ENCODE data around the gene SLIT1. TPM values are rescaled to one million over a fixed set of nuclear protein-coding genes. Genes with fewer than 3 reads are reported as not detected.

SLIT1 gene
- total RNA-seq, 1 experiment from 2014 or later: not detected

DNA sequence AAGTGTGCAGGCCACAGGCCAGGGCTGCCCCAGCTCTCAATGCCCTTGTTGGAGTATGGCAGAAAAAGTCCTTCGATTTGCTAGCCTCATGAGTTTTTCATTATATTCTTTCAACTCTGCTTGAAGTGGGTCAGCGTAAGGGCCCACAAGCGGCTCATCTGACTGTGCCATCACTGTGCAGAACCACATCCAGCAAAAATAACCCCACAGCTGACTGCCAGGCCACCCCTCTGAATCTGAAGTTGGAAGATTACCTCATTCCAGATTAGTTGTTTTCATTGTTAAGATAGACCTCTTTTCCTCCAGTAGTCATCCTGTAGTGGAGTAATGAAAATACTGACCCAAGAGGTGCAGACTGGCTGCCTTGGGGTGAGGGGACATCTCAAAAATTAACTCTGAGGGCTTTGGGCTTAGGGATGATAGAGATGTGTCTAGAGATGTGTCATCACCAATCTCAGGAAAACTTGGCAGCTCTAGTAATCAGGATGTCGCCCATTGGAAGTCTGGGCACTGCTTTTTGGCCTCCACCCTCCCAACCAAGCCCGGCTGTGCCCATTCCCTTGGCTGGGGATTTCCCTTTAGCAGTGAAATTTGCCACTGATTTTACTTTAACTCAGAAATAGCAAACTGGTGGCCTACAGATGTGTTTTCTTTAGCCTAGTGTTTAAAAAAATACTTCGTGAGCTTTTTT lies 189.3 kb downstream of the SLIT1 start:
- intact Hi-C loops (cut with micrococcal nuclease): no loop called here
- ChIA-PET POLR2A (interaction anchor here (0.5 kb wide), 1 partner anchor 11 kb away, joined by 3 read pairs; no protein-coding TSS in a partner anchor), CTCF (no interaction called here)
- Mint-ChIP-seq H3K4me3 (ENCODE audit: unreplicated experiment) (no peak overlapping the region), H3K36me3 (ENCODE audit: insufficient read depth, unreplicated experiment) (no peaks in the 10 kb centered on the region), H3K27me3 (ENCODE audit: insufficient read depth, unreplicated experiment) (no peaks in the 10 kb centered on the region), H3K9me3 (ENCODE audit: unreplicated experiment) (no peaks in the 10 kb centered on the region), H3K27ac (ENCODE audit: low read depth, unreplicated experiment) (no peak overlapping the region), H3K4me1 (ENCODE audit: insufficient read depth, unreplicated experiment) (peaks cover under 1% of the 10 kb centered on the region)
- TF ChIP-seq, protein P1, sequence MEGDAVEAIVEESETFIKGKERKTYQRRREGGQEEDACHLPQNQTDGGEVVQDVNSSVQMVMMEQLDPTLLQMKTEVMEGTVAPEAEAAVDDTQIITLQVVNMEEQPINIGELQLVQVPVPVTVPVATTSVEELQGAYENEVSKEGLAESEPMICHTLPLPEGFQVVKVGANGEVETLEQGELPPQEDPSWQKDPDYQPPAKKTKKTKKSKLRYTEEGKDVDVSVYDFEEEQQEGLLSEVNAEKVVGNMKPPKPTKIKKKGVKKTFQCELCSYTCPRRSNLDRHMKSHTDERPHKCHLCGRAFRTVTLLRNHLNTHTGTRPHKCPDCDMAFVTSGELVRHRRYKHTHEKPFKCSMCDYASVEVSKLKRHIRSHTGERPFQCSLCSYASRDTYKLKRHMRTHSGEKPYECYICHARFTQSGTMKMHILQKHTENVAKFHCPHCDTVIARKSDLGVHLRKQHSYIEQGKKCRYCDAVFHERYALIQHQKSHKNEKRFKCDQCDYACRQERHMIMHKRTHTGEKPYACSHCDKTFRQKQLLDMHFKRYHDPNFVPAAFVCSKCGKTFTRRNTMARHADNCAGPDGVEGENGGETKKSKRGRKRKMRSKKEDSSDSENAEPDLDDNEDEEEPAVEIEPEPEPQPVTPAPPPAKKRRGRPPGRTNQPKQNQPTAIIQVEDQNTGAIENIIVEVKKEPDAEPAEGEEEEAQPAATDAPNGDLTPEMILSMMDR (IDR thresholded peaks at IDR 0.05; ENCODE audit: unreplicated experiment): no peak
- BruUV-seq (replicated peaks): no TSS peak
- no peak for DNase-seq (ENCODE audit: unreplicated experiment)

DNA sequence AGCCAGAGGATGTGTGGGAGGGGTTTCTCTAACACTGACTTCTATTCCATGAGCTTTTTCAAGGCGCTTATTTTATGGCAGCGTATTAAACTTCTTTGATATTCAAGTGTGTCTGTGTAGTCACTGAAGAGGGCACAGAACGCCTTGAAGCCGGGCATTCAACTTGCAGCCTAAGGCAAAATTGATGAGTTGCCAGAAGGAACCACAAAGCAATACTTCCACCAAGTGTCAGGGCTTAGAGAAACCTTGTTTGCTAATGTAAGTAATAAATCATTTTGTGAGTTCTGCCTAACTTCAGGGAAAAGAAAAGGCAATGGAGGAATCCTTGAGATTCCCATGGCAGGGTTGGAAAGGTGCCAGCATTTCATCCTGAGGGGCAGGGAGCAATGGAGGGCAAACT lies 189.9 kb downstream of the SLIT1 start:
- Mint-ChIP-seq H3K4me3 (ENCODE audit: unreplicated experiment) (no peak overlapping the region), H3K9me3 (ENCODE audit: unreplicated experiment) (no peaks in the 10 kb centered on the region), H3K27ac (ENCODE audit: low read depth, unreplicated experiment) (no peak overlapping the region), H3K27me3 (ENCODE audit: insufficient read depth, unreplicated experiment) (no peaks in the 10 kb centered on the region), H3K36me3 (ENCODE audit: insufficient read depth, unreplicated experiment) (no peaks in the 10 kb centered on the region), H3K4me1 (ENCODE audit: insufficient read depth, unreplicated experiment) (peaks cover 6% of the 10 kb centered on the region)
- no TSS peak for BruUV-seq (replicated peaks)
- CTCF ChIA-PET: no interaction called here
- DNase-seq (ENCODE audit: unreplicated experiment): no peak
- POLR2A ChIA-PET: interaction anchor here (0.5 kb wide), 1 partner anchor 10 kb away, joined by 3 read pairs; no protein-coding TSS in a partner anchor
- TF ChIP-seq, protein P1 (IDR thresholded peaks at IDR 0.05; ENCODE audit: unreplicated experiment): no peak
- intact Hi-C loops (cut with micrococcal nuclease): no loop called here

DNA sequence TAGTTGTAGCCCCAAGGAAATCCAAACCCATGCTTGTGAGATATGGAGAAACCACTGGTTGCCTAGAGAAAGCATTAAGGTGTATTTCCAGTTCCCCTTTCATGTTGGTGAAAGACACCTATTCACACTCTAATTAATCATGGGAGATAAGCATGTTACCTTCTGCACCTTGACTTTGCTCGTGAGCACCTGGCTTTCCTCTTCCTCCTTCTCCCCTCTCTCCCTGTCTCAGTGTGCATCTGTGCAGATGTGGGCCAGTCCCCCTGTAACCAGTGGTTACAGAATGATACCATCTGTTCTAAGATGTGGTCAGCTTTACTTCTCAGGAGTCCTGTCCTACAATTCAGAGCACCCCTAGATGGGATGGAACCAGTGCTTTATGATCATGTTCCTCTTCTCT lies 193.0 kb downstream of the SLIT1 start:
- no peak for DNase-seq (ENCODE audit: unreplicated experiment)
- POLR2A ChIA-PET: no interaction called here
- Mint-ChIP-seq H3K4me3 (ENCODE audit: unreplicated experiment) (no peak overlapping the region), H3K9me3 (ENCODE audit: unreplicated experiment) (no peaks in the 10 kb centered on the region), H3K36me3 (ENCODE audit: insufficient read depth, unreplicated experiment) (peaks cover 7% of the 10 kb centered on the region), H3K27ac (ENCODE audit: low read depth, unreplicated experiment) (no peak overlapping the region), H3K4me1 (ENCODE audit: insufficient read depth, unreplicated experiment) (peaks cover 7% of the 10 kb centered on the region), H3K27me3 (ENCODE audit: insufficient read depth, unreplicated experiment) (no peaks in the 10 kb centered on the region)
- CTCF ChIA-PET: no interaction called here
- TF ChIP-seq, protein P1 (IDR thresholded peaks at IDR 0.05; ENCODE audit: unreplicated experiment): no peak
- BruUV-seq (replicated peaks): no TSS peak
- intact Hi-C loops (cut with micrococcal nuclease): no loop called here

DNA sequence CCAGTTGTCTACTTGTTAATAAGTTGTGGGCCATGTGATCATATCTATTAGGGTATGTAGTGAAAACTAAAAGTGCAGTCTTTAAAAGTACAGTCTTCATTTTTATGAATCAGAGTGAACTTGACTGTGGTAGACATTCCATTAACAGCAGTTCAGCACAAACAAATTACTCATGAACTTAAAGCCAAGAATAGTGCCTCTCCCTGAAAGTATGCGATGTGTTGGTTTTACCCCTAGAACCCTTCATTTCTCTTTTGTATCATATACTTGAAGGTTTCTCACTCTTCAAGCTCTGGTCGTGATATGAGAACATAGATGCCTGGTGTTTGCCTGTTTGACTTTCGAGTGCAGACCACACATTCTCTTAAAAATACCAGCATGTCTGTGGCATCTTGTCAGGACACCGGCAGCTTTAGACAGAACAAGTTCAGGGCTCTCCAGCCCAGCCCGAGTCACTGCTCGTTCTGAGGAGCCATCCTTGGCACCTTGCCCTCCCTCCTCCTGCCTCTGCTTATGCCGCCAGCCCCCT lies 194.4 kb downstream of the SLIT1 start:
- intact Hi-C loops (cut with micrococcal nuclease): no loop called here
- peaks cover 7% of the 10 kb centered on the region for H3K36me3 Mint-ChIP-seq (ENCODE audit: insufficient read depth, unreplicated experiment)
- POLR2A ChIA-PET: no interaction called here
- peaks cover 7% of the 10 kb centered on the region for H3K4me1 Mint-ChIP-seq (ENCODE audit: insufficient read depth, unreplicated experiment)
- no peak overlapping the region for H3K4me3 Mint-ChIP-seq (ENCODE audit: unreplicated experiment)
- H3K27me3 Mint-ChIP-seq (ENCODE audit: insufficient read depth, unreplicated experiment): no peaks in the 10 kb centered on the region
- no peaks in the 10 kb centered on the region for H3K9me3 Mint-ChIP-seq (ENCODE audit: unreplicated experiment)
- no peak for DNase-seq (ENCODE audit: unreplicated experiment)
- BruUV-seq (replicated peaks): no TSS peak
- TF ChIP-seq, protein P1 (IDR thresholded peaks at IDR 0.05; ENCODE audit: unreplicated experiment): no peak
- H3K27ac Mint-ChIP-seq (ENCODE audit: low read depth, unreplicated experiment): no peak overlapping the region
- CTCF ChIA-PET: interaction anchor here (0.6 to 0.8 kb wide), 4 partner anchors 13 to 202 kb away, joined by 3 to 5 read pairs (median 4); no protein-coding TSS in a partner anchor

Measured in MCF 10A (cell line).